ENCODE measurements around the gene FAIM2.
"Not testable (repeated sequence)": the region's sequence is repeated elsewhere in the genome, so short reads cannot be mapped to it uniquely, and the experiment has no call there.

Gene FAIM2

DNA sequence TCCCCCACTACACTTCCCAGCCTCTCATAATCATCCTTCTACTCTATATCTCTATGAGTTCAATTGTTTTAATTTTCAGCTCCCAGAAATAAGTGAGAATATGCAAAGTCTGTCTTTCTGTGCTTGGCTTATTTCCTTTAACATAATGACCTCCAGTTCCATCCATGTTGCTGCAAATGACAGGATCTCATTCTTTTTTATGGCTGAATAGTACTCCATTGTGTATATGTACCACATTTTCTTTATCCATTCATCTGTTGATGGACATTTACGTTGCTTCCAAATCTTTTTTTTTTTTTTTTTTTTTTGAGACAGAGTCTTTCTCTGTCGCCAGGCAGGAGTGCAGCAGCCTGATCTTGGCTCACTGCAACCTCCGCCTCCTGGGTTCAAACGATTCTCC lies 47.8 kb downstream of the FAIM2 start:
- not testable (repeated sequence) for DNase-seq

DNA sequence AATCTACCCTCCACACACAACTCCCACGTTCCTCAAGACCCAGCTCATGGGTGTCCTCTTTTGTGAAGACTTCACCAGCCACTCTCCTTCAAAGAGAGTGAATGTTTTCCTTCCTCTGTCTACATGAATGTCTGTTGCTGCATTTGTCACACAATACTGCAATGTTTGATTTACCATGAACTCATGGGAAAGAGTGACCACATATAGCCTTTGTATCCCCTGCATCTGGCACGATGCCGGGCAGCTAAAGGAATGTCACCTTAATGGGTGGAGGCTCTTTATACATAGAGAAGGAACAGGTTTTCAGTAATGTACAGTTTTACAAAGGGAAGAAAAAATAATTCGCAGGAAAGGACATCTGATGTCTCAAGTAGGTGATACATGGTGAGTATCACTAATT lies 48.7 kb downstream of the FAIM2 start:
- DNase-seq = no peak

- no peak for DNase-seq
Observed at GRCh38 chr12:49853671-49854070, 50.0 kb downstream of the FAIM2 start.

- DNase-seq = no peak
Observed at GRCh38 chr12:49847161-49847560, 56.5 kb downstream of the FAIM2 start.

DNA sequence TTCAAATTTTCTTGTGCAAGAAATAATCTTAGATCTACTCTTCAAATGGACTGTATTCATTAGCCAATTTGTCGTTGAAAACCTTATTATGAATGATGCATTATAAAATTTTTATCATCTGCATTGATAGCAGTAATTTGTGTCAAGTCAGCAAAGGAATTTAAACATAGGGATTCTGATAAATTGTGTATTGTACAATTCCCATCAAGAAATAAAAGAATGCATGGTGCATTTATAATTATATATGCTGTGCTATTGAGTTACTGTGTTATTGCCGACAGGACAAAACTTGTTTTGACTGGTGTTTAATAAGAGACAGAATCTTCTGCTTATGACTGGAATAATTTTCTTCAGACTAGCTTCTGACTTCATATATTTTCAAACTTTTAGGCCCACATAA lies 57.7 kb downstream of the FAIM2 start:
- DNase-seq = no peak

- DNase-seq = no peak
Observed at GRCh38 chr12:49843876-49844437, 59.7 kb downstream of the FAIM2 start.

- DNase-seq = no peak
Observed at GRCh38 chr12:49843411-49843810, 60.3 kb downstream of the FAIM2 start.

- DNase-seq = peak; percentile 90
Observed at GRCh38 chr12:49842519-49843352, 61.0 kb downstream of the FAIM2 start, which contains the start of gene BCDIN3D. Gene BCDIN3D, minus strand, starts transcription at chr12:49843106. Its CDS starts 19 bp downstream, at chr12:49843087.

- peak; percentile 27 for DNase-seq
Observed at GRCh38 chr12:49838973-49839633, 64.6 kb downstream of the FAIM2 start.

DNA sequence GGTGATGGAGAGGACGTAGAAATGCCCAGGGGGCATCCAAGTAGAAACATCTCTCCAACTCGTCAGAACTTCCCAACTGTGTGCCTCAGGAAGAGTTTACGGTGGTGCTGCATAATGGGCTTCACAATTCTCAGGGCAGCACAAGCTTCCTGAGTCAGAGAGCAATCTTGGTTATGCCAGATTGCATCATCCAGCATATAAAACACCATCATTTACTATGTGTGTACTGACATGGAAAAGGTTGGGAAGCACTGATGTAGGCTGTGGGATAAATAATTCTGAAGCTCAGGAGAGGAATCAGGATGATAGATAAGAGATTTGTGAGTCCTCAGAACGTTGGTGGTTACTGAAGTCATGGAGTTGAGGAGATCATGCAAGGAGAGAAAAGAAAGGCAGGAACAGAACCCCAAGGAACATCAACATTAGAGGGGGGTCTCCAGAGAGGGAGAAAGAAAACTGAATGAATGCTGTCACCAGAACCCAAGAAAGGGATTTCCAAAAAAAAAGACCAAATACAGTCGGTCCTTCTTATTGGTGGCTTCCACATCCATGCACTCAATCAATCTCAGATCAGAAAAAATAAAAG lies 70.8 kb downstream of the FAIM2 start:
- DNase-seq = no peak

DNA sequence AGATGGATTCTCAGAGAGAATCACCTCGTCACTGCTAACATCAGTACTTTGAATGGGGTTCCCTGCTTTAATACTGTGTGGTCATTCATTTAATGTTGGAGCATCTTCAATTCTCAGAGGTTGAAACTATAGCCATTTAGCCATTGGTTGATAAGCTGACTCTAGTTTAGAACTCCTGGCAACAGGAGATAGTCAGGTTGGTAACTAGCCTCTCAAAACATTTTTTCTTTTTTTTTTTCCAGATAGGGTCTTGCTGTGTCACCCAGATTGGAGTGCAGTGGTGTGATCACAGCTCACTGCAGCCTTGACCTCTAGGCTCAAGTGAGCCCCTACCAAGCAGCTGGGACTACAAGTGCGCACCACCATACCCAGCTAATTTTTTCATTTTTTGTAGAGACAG lies 72.0 kb downstream of the FAIM2 start:
- DNase-seq = no peak

DNA sequence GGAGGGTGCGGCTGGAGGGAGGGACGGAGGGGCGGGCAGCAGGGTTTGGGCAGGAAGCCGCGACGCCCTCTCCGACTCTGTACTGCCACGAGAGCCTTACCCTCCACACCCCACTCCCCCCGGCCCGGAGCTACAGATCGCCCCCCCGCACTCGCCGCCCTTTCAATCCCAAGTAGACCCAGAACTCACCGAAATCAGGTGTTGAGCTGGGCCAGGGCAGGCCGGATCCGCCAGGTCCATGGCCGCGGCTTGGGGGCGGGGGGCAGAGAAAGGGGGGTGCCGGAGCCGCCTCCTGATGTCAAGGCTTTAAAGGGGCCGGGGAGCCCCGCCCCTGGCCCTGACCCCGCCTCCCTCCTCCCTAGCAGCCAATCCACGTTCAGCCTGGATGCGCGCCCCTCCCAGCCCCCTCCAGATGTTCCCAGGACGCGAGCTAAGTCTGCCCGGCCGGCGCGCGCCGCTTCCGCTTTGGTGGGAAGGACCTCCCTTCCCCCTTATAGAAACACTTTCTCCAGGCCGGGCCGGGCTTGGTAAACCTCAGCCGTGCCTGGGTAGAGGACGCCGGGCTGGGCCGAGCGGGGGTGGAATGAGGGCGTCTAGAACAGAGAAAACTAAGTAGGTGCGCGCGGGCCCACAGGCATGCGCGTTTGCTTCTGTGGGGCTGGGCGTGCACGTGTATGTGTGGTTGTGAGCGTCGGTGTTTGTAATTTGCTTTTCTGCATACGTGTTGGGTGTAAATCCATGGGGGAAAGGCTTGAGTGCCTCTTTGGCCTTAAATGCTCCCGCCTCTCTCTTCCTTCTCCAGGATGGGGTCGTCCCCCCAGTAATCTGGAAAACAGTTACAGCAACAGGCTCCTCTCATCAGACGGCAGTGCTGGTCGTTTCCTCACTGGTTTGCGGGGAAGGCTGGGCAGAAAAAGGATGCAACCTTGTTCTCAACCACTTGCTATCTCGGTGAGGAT lies 75.3 kb downstream of the FAIM2 start, which contains the start of gene NCKAP5L:
Gene NCKAP5L (minus strand): TSS at position 281 of the 959 bp plus-strand sequence. CDS start 24,369 bp downstream, outside the sequence.
- DNase-seq = peak; percentile 94

DNA sequence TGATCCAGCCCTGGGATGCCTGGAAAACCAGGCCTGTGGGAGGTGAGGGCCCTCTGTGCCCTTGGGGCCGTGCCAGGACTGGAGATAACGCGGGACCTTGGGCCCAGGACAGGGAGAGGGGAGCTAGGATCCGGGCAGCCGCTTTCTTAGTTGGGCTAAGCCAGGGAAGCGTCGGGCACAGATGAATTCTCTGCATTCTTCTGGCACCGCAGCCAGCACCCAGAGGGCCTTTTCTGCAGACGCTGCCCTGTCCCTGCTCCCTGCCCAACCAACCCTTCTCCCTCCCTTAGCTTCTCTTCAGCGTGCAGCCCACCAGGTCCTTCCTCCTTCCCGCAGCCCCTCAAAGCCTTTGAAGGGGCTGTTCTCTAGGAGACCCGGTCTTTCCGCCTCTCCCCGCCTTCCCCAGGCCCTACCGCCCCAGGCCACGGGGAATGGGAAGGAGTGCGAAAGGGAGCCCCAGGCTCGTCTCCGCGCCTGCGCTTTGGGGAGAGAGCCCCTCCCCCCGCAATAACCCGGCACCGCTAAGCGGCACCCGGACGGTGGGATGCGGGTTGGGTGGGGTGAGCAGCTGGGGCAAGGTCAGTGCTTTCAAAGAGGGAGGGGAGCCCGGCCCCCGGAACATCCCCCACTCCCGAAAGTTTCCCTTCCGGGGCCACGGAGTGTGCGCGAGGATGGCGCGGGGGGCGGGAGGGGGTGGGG lies 76.2 kb downstream of the FAIM2 start:
- peak; percentile 66 for DNase-seq

DNA sequence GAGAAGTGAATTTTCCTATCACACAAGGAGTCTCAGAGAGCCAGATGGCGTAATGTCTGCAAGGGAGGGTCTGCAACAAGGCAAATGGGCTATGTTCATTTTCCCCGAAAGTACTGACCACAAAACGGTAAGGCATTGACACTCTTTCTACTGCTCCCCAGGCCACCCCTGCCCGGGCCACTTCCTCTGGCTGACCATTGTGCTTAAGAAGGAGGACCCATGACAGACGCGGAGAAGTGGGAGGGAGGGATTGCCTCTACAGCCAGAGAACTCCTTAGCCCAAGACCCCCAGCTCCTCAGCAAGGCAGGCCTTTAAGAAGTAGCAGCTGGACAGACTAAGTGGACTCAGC lies 76.7 kb downstream of the FAIM2 start:
- DNase-seq = no peak

GRCh38 chr12:49825971-49826421 lies 77.7 kb downstream of the FAIM2 start:
- no peak for DNase-seq

- DNase-seq = no peak
Observed at GRCh38 chr12:49825360-49825970, 78.2 kb downstream of the FAIM2 start.

GRCh38 chr12:49824895-49825294 lies 78.8 kb downstream of the FAIM2 start:
- peak; percentile 43 for DNase-seq

DNA sequence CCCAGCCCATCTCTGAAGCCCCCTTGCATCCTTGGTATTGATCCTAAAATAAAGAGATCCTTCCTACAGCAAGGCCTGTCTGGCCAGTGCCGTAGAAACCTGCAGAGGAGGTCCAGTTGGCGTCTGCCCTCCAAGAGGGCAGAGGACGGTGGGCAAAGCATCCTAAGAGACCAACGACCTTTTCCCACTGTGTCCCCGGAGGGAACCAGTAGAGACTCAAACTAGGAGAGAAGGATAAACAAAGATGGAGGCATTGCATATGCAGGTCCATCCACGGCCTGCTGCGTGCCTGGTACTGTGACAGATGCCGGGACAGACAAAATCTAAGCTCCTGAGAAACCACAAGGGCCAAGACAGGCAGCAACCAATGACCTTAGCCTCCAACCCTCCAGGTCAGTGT lies 79.3 kb downstream of the FAIM2 start:
- DNase-seq = no peak

DNA sequence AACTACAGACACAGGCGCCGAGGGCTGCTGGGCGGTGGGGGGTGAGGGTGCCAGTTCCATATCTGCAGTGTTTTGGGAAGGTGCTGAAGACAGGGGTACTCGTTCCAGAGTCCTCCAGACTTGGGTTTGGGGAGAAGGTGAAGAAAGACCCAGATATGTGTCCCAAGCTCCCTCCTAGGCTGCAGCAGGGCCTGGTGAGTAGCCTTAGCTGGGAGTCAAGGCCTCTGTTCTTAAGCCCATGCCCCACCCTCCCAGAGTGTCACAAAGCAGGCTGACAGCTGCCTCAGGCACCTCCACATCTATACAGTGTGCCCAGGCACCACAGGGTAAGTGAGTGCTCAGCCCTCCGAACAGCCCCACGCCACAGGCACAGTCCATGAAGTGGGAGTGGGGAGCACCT lies 79.7 kb downstream of the FAIM2 start:
- DNase-seq = no peak

- no peak for DNase-seq
Observed at GRCh38 chr12:49823350-49823749, 80.3 kb downstream of the FAIM2 start.
